Fibroblast of the aortic adventitia (primary cell): ENCODE data around the gene PATL2. TPM values are rescaled to one million over a fixed set of nuclear protein-coding genes. Genes with fewer than 3 reads are reported as not detected.
"Not testable (repeated sequence)": the region's sequence is repeated elsewhere in the genome, so short reads cannot be mapped to it uniquely, and the experiment has no call there.

Source experiments
- DNase-seq: peaks from one replicate; pipeline ENCODE4 v3.0.0-alpha.2; 2010; ENCODE audit warnings: low read depth
- H3K4me3 ChIP-seq: 2 replicates; pipeline ENCODE4 v1.5.1; 2011; ENCODE audit warnings: low read depth, mild to moderate bottlenecking, control low read depth, low read length, moderate library complexity
- CTCF ChIP-seq: IDR thresholded peaks from 2 replicates; pipeline ENCODE4 v1.5.1; 2011; ENCODE audit warnings: mild to moderate bottlenecking, low read length, control low read depth, inconsistent platforms; ENCODE audit not compliant: insufficient read depth
- total RNA-seq: library from RNA; depleted of rRNA; stranded (reverse); fragments of >200 nt; gene quantifications from 2 replicates; pipeline ENCODE4 v1.2.3, GENCODE V29; 2012; ENCODE audit warnings: low replicate concordance

PATL2 gene
- total RNA-seq = 0.72 and 0.82 TPM in 2 replicates

GRCh38 chr15:44711096-44711742, at the start of gene PATL2, which contains the start of gene B2M:
PATL2 (minus strand) TSS chr15:44711323; CDS start chr15:44676490, 34,833 bp downstream.
B2M (plus strand) TSS chr15:44711517; CDS start chr15:44711547, 30 bp downstream.
- TF ChIP-seq CTCF = no peak
- DNase-seq = peak; percentile 97
- peak within 1 kb of the TSS; percentile 100 for H3K4me3 ChIP-seq

GRCh38 chr15:44753345-44753744, 42.2 kb upstream of the PATL2 start:
- DNase-seq = no peak
- no peak overlapping the region for H3K4me3 ChIP-seq
- no peak for TF ChIP-seq CTCF

GRCh38 chr15:44743454-44743853, 32.3 kb upstream of the PATL2 start:
- not testable (repeated sequence) for H3K4me3 ChIP-seq, DNase-seq

- not testable (repeated sequence) for DNase-seq, H3K4me3 ChIP-seq
Observed at GRCh38 chr15:44739222-44739847, 28.2 kb upstream of the PATL2 start.

GRCh38 chr15:44738340-44738984, 27.3 kb upstream of the PATL2 start:
- peak; percentile 73 for TF ChIP-seq CTCF
- H3K4me3 ChIP-seq = no peak overlapping the region
- DNase-seq = peak; percentile 86

GRCh38 chr15:44736181-44736765, 25.1 kb upstream of the PATL2 start, which contains the start of gene TRIM69:
TRIM69 (plus strand) TSS chr15:44736528; CDS start chr15:44736705, 177 bp downstream.
- no peak for DNase-seq
- H3K4me3 ChIP-seq = no peak within 1 kb of the TSS
- TF ChIP-seq CTCF = no peak

- no peak for TF ChIP-seq CTCF
- no peak overlapping the region for H3K4me3 ChIP-seq
- DNase-seq = no peak
Observed at GRCh38 chr15:44735482-44736180, 24.5 kb upstream of the PATL2 start.
